ENCODE results near the gene TIMMDC1. TPM values are rescaled to one million over a fixed set of nuclear protein-coding genes. Genes with fewer than 3 reads are reported as not detected.

The TIMMDC1 gene
- total RNA-seq, 4 donors from 2014 or later, result 16.2 to 52.8 (median 45.8) TPM

DNA sequence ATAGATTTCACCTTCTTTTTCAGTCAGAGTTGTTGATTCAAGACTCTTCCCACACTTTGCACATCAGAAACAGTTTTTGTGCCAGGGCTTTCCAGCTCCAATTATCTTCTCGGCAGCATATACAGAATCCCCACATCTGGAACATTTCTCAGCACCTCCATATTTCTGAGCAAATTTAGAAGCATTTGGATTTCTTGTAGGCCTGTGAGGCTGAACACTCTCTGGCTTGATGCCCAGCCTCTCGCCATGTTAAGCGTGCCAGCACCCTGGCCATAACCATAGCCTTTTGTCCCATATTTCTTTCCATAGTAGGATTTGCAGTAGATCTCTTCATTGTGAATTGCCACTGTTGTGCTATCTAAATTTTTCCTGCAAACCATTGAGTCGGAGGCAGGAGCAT is 32.8 kb downstream of the TIMMDC1 start:
- TF ChIP-seq POLR2A (IDR thresholded peaks at IDR 0.05) (no peak), CTCF (IDR thresholded peaks at IDR 0.05) (no peak)
- Histone ChIP-seq H3K4me3 (no peak overlapping the region), H3K9me3 (no peaks in the 10 kb centered on the region), H3K27me3 (no peaks in the 10 kb centered on the region), H3K27ac (no peak overlapping the region), H3K36me3 (no peaks in the 10 kb centered on the region), H3K4me1 (no peaks in the 10 kb centered on the region)
- 84 to 93% methylated on average over 4 of the region's 4 CpGs for WGBS, 2 donors
- no peak for DNase-seq
- intact Hi-C loops (cut with DNase I), result no loop called here

- 80% methylated on average over 1 of the region's 1 CpG; no CpG with 5 or more reads in 1 of the 2 donors for WGBS, 2 donors
- Histone ChIP-seq H3K9me3 (no peaks in the 10 kb centered on the region), H3K4me1 (no peaks in the 10 kb centered on the region), H3K36me3 (no peaks in the 10 kb centered on the region), H3K27me3 (no peaks in the 10 kb centered on the region), H3K4me3 (no peak overlapping the region), H3K27ac (no peak overlapping the region)
- intact Hi-C loops (cut with DNase I), result no loop called here
- TF ChIP-seq POLR2A (IDR thresholded peaks at IDR 0.05) (no peak), CTCF (IDR thresholded peaks at IDR 0.05) (no peak)
- DNase-seq, result no peak
These were observed 35.9 kb downstream of the TIMMDC1 start for GRCh38 chr3:119534296-119534695.

- no peaks in the 10 kb centered on the region for H3K9me3 ChIP-seq
- H3K4me1 ChIP-seq, result no peaks in the 10 kb centered on the region
- TF ChIP-seq CTCF (IDR thresholded peaks at IDR 0.05) (no peak), POLR2A (IDR thresholded peaks at IDR 0.05) (no peak)
- DNase-seq, result no peak
- H3K4me3 ChIP-seq, result no peak overlapping the region
- no peak overlapping the region for H3K27ac ChIP-seq
- H3K36me3 ChIP-seq, result no peaks in the 10 kb centered on the region
- intact Hi-C loops (cut with DNase I), result no loop called here
- 85 to 92% methylated on average over 4 of the region's 4 CpGs for WGBS, 2 donors
- no peaks in the 10 kb centered on the region for H3K27me3 ChIP-seq
These were observed 38.4 kb downstream of the TIMMDC1 start for GRCh38 chr3:119536757-119537156.

DNA sequence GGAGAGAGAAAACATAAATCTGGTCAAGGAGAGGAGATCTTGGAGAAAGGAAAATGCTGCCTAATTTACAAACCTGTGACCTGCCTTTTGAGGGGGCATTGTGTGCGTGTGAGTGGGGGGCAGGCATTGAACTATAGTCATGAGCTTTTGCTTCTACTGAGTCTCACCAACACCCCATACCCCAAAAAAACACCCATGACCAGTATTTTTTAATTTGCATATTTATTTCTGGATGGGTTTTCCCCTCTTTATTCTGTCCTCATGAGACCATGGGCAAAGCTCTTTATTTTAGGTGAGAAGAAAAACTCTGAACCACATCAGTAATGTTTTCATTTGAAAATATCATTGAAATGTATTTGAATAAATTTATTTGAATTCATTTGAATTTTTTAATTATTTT is 40.4 kb downstream of the TIMMDC1 start:
- Histone ChIP-seq H3K27me3 (no peaks in the 10 kb centered on the region), H3K9me3 (no peaks in the 10 kb centered on the region), H3K4me1 (no peaks in the 10 kb centered on the region), H3K4me3 (no peak overlapping the region), H3K36me3 (no peaks in the 10 kb centered on the region), H3K27ac (no peak overlapping the region)
- WGBS, 2 donors, result 82 to 93% methylated on average over 1 of the region's 1 CpG
- intact Hi-C loops (cut with DNase I), result no loop called here
- TF ChIP-seq CTCF (IDR thresholded peaks at IDR 0.05) (no peak), POLR2A (IDR thresholded peaks at IDR 0.05) (no peak)
- DNase-seq, result no peak

GRCh38 chr3:119541547-119541946 is 43.2 kb downstream of the TIMMDC1 start:
- WGBS, 2 donors, result 63 to 65% methylated on average over 3 of the region's 3 CpGs
- H3K9me3 ChIP-seq, result no peaks in the 10 kb centered on the region
- no peaks in the 10 kb centered on the region for H3K27me3 ChIP-seq
- no peak overlapping the region for H3K4me3 ChIP-seq
- H3K4me1 ChIP-seq, result no peaks in the 10 kb centered on the region
- H3K27ac ChIP-seq, result no peak overlapping the region
- intact Hi-C loops (cut with DNase I), result no loop called here
- no peaks in the 10 kb centered on the region for H3K36me3 ChIP-seq
- DNase-seq, result no peak
- TF ChIP-seq CTCF (IDR thresholded peaks at IDR 0.05) (no peak), POLR2A (IDR thresholded peaks at IDR 0.05) (no peak)
